HepG2 (cell line): ENCODE data around the gene AIP. TPM values are rescaled to one million over a fixed set of nuclear protein-coding genes. Genes with fewer than 3 reads are reported as not detected.

Experiments used
- ATF5 ChIP-seq: sonication (generic); formaldehyde crosslinking; IDR thresholded peaks from 2 replicates; pipeline ENCODE4 v1.4.0; 2020; ENCODE audit warnings: mild to moderate bottlenecking, low read depth, missing genetic modification reagents
- CENPT ChIP-seq: sonication (generic); formaldehyde crosslinking; IDR thresholded peaks from 2 replicates; pipeline ENCODE4 v1.8.0; 2022; ENCODE audit warnings: low read depth, mild to moderate bottlenecking, moderate library complexity, missing genetic modification reagents
- CREM ChIP-seq, 2 experiments: sonication (generic) in 1 of 2; formaldehyde crosslinking in 1 of 2; IDR thresholded peaks; 2 replicates each; pipeline versions ENCODE4 v1.4.0 to v1.6.1; 2016 to 2020; ENCODE audit warnings: antibody characterized with exemption in 1 of 2, mild to moderate bottlenecking in 1 of 2, missing genetic modification reagents in 1 of 2
- GRHL1 ChIP-seq: sonication (generic); formaldehyde crosslinking; conservative IDR thresholded peaks from 2 replicates; pipeline ENCODE4 v1.8.0; 2022; ENCODE audit warnings: missing genetic modification reagents
- HDAC1 ChIP-seq: sonication (generic); formaldehyde crosslinking; IDR thresholded peaks from 2 replicates; pipeline ENCODE4 v1.5.1; 2020; ENCODE audit warnings: mild to moderate bottlenecking, missing genetic modification reagents
- KLF12 ChIP-seq: sonication (generic); formaldehyde crosslinking; IDR thresholded peaks from 2 replicates; pipeline ENCODE4 v1.4.0; 2020; ENCODE audit warnings: missing genetic modification reagents, borderline replicate concordance
- MAF1 ChIP-seq: sonication (generic); formaldehyde crosslinking; IDR thresholded peaks from 2 replicates; pipeline ENCODE4 v1.5.0; 2020; ENCODE audit warnings: missing genetic modification reagents, borderline replicate concordance
- MXD4 ChIP-seq: IDR thresholded peaks from 2 replicates; pipeline ENCODE4 v1.6.1; 2016; ENCODE audit warnings: mild to moderate bottlenecking, missing biosample characterization, missing genetic modification reagents
- NCOA2 ChIP-seq: sonication (generic); formaldehyde crosslinking; IDR thresholded peaks from 2 replicates; pipeline ENCODE4 v1.8.0; 2022; ENCODE audit warnings: inconsistent platforms
- NCOR1 ChIP-seq: fragments of 200-600 bp; sonication (generic); IDR thresholded peaks from 2 replicates; pipeline ENCODE4 v1.7.0; 2017; ENCODE audit warnings: antibody characterized with exemption, low read length, borderline replicate concordance
- NFATC3 ChIP-seq: sonication (generic); formaldehyde crosslinking; IDR thresholded peaks from 2 replicates; pipeline ENCODE4 v1.5.1; 2020; ENCODE audit warnings: mild to moderate bottlenecking, missing genetic modification reagents
- NFE2L2 ChIP-seq: fragments of 150-350 bp; IDR thresholded peaks from 2 replicates; pipeline ENCODE4 v1.6.1; 2014; ENCODE audit warnings: low read length
- RFX1 ChIP-seq: fragments of 450-650 bp; IDR thresholded peaks from 2 replicates; pipeline ENCODE4 v1.6.1; 2017
- RFX3 ChIP-seq: IDR thresholded peaks from 2 replicates; pipeline ENCODE4 v1.6.1; 2016; ENCODE audit warnings: missing biosample characterization, missing genetic modification reagents
- SNAPC4 ChIP-seq: sonication (generic); formaldehyde crosslinking; IDR thresholded peaks from 2 replicates; pipeline ENCODE4 v1.4.0; 2020; ENCODE audit warnings: mild to moderate bottlenecking, missing genetic modification reagents
- TGIF2 ChIP-seq: IDR thresholded peaks from 2 replicates; pipeline ENCODE4 v1.6.1; 2016; ENCODE audit warnings: control low read depth, missing compliant biosample characterization
- XBP1 ChIP-seq: sonication (generic); formaldehyde crosslinking; IDR thresholded peaks from 2 replicates; pipeline ENCODE4 v1.5.0; 2020; ENCODE audit warnings: missing genetic modification reagents
- YY1 ChIP-seq: IDR thresholded peaks from 2 replicates; pipeline ENCODE4 v1.6.1; 2011; ENCODE audit warnings: low read length, low read depth, moderate library complexity, mild to moderate bottlenecking; ENCODE audit not compliant: insufficient read depth, insufficient replicate concordance
- ZBTB43 ChIP-seq: sonication (generic); formaldehyde crosslinking; conservative IDR thresholded peaks from 2 replicates; pipeline ENCODE4 v1.4.0; 2020; ENCODE audit warnings: missing genetic modification reagents
- ZNF530 ChIP-seq: sonication (generic); formaldehyde crosslinking; IDR thresholded peaks from 2 replicates; pipeline ENCODE4 v1.5.0; 2020; ENCODE audit warnings: low read depth, mild to moderate bottlenecking, missing genetic modification reagents
- polyA plus RNA-seq, 8 experiments: library from polyadenylated mRNA; depleted of rRNA in 3 of 8; stranded (reverse) in 7 of 8; unstranded in 1 of 8; fragments of >200 nt; fragmentation: Illumina TruSeq in 4 of 8; extraction: Trizol in 4 of 8; gene quantifications; 2 replicates each; pipeline versions ENCODE4 v1.2.1 to v1.2.3, GENCODE V29; 2011 to 2016; ENCODE audit warnings: low read depth in 4 of 8, missing spikeins in 1 of 8, mixed read lengths in 1 of 8; ENCODE audit not compliant: insufficient read depth in 1 of 8
- total RNA-seq, 5 experiments: library from RNA; depleted of rRNA; stranded (reverse); fragments of >200 nt; fragmentation: Illumina TruSeq; extraction: Trizol; gene quantifications; 2 replicates each; pipeline ENCODE4 v1.2.3, GENCODE V29; 2016; ENCODE audit warnings: low read depth in 1 of 5

The AIP gene
- total and polyA plus RNA-seq, 2 of the 13 experiments (the other 11 are each of a cell fraction or from before 2014, with no cell fraction given): 51.8 to 110 TPM

GRCh38 chr11:67508486-67509121 lies 25.8 kb downstream of the AIP start (continued):
- TF ChIP-seq YY1 (peak; percentile 59), NFE2L2 (no peak), HDAC1 (CRISPR knock-in tag) (peak; percentile 80), KLF12 (CRISPR knock-in tag) (0 out of 2 replicates have a peak, but pooled peaks have one; percentile 64), GRHL1 (CRISPR knock-in tag) (no peak), TGIF2 (CRISPR knock-in tag) (0 out of 2 replicates have a peak, but pooled peaks have one; percentile 60), MXD4 (peak; percentile 87), CENPT (CRISPR knock-in tag) (no peak), NCOR1 (0 out of 2 replicates have a peak, but pooled peaks have one; percentile 11), NFATC3 (no peak), ATF5 (CRISPR knock-in tag) (no peak), XBP1 (no peak), ZNF530 (CRISPR knock-in tag) (no peak), ZBTB43 (CRISPR knock-in tag) (no peak), CREM (IDR thresholded peaks at IDR 0.05) (peak; percentile 87), CREM (CRISPR knock-in tag; IDR thresholded peaks at IDR 0.05) (peak; percentile 48; the same call in 1 of the 2 replicates), RFX3 (CRISPR knock-in tag) (peak; percentile 100), MAF1 (CRISPR knock-in tag) (0 out of 2 replicates have a peak, but pooled peaks have one; percentile 54), NCOA2 (no peak), SNAPC4 (CRISPR knock-in tag) (no peak), RFX1 (peak; percentile 99)
